GM21360 (cell line): Measurements from ENCODE around the gene FLVCR2.

ENCODE experiments used
- ATAC-seq: cut with Tn5 transposase; IDR thresholded peaks from one replicate; pipeline ENCODE4 v1.9.1; 2021; ENCODE audit warnings: mild to moderate bottlenecking, moderate library complexity; ENCODE audit not compliant: unreplicated experiment

FLVCR2 gene

DNA sequence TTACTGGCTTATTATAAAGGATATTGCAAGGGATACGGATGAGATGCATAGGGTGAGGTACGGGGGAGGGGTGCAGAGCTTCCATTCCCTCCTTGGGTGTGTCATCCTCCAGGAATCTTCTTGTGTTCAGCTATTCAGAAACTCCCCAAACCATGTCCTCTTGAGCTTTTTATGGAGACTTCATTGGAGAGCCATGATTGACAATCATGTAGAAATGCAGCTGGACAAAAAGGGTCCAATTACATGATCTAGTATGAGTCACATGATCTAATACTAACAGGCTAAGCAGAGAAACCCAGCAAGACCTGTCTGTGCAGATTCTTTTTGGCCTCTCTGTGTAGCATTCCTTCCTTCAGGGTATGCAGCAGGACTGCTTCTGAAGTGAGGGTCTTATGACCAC is 23.9 kb upstream of the FLVCR2 start:
- no peak for ATAC-seq

DNA sequence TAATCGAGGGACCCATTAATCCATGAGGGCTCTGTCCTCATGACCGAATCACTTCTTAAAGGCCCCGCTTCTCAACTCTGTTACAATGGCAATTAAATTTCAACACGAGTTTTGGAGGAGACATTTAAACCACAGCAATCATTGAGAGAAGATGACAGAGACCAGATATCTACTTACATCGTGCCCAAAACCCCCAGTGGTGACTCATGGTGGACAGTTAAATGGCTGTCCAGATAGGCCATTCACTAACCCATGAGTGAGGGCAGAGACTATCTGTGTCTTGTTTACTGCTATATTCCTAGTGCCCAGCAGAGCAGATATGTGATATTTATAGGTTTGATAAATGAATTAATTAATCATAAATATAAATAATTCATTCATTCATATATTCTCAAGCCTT is 20.0 kb upstream of the FLVCR2 start:
- no peak for ATAC-seq

DNA sequence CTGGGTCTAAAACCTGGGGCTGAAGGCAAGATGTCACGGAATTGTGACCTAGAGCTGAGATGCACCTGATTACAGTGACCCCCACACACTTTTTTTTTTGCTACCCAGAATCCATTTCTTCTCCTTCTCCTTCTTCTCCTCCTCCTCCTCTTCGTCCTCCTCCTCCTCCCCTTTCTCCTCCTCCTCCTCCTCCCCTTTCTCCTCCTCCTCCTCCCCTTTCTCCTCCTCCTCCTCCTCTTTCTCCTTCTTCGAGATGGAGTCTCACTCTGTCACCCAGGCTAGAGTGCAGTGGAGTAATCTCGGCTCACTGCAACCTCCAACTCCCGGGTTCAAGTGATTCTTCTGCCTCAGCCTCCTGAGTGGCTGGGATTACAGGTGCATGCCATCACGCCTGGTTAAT is 19.4 kb upstream of the FLVCR2 start:
- no peak for ATAC-seq

DNA sequence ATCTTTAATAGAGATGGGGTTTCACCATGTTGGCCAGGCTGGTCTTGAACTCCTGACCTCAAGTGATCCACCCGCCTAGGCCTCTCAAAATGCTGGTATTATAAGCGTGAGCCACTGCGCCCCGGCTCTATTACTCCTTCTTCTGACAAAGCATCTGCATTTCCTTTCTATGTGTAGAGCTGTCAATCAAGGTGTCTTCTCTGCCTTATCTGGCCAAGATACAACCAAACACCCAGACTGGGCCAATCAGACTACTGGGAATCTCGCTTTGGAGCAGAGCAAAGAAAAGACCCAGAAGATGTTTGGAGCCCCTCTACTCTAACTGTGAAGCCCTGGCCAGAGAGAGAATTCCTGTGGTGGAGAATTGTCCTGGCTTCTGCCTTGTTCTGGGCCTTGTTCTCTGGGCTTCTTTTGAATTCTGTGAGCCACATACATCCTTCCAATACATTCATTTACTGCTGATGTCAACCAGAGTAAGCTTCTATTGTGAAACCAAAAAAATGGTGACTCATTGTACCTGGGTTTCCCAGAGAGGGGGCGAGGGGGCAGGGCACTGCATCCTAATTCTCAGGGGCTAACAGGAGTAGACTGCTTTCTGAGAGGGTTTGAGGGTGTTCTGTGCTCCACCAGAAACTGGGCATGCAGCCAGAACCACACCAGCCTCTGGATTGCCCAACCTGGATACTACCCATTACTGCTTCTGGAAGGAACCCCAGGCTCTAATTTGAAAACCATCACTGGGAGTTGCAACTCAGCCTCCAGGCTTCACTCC is 18.8 kb upstream of the FLVCR2 start:
- ATAC-seq = no peak

DNA sequence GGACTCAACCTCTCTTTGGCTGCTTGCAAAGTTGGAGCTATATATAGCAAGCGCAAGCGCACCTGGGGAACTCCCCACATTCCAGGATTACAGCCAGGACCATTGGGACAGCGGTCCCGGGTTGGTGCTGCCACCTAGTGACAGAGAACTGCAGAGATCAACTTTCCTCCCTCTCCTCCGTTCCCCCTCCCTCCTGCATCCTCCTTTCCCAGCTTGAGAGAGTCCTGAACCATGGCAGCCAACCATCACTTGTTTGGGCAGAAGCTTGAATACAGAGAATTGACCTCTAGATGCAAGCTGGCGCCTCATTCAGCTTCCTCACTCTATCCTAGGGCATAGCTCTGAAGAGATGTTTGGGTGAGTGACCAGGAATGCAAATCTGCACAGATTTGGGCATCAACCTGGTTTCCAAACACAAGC is 17.4 kb upstream of the FLVCR2 start:
- no peak for ATAC-seq

DNA sequence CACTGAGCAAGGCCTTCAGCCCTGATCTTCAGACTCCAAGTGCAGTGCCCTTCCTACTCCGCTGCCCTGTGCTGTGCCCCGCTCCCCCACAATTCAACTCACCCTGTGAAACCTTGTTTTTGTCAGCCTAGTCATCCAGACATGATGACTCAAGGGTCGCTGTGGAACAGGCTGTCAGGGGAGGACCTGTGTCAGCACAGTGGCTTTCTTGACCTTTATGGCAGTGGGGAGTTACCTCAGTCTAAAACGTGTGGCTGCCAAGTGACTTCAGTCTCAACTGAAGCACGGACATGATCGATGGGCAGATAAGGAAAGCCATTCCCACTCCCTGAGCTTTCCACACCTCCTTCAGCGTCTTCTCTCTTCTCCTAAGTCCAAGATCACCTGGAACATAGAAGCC is 16.3 kb upstream of the FLVCR2 start:
- no peak for ATAC-seq

DNA sequence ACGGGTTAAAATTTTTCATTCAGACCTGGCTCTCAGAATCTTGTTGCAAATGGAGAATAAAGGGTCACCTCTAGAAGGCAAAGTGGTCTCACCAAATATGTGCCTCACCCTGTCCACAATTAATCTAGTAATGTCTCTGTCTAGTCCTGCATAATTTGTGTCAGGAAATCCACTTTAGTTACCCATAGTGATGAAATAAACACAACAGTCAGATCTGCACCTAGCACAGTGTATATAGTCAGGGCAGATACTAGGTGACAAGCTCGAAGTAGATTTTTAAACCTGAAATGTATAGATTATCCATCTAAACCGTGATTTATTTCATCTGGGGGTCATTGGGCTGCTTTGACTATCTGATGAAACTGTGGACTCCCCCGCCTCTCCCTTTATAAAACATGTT is 15.9 kb upstream of the FLVCR2 start:
- ATAC-seq = no peak

DNA sequence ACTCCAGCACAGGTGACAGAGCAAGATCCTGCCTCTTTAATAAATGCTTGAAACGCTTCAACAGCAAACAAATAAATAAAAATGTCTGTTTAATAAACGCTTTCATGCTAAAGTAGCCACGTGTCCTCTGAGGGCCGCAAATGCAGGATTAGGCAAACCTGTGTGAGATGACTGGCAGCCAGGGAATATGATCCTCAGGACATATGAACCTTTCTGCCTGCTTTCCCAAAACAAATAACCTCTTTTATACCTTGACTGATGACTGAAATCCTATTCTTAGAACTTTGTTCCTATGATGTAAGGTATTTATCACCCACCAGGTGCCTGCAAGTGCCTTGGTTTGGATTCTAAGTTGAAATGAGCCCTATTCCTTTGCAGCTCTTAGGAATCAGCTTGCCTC is 14.5 kb upstream of the FLVCR2 start:
- ATAC-seq = no peak

DNA sequence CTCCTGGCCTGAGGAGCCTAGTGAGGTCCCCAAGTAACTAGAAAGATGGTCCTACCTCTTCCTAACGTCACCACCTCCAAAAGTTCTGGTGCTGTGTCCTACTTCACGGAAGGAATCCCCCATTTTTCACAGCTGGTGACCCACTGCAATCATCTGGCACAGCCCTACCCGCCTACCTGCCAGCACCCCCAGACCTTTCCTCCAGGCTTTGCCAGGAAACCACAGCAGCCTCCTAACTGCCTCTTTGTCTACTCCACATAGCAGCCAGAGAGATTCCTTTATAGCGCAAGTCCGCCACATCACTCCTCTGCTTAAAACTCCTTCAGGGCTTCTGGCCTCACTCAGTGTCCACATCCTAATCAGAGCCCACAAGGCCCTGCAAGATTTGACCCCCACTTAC is 13.4 kb upstream of the FLVCR2 start:
- no peak for ATAC-seq

DNA sequence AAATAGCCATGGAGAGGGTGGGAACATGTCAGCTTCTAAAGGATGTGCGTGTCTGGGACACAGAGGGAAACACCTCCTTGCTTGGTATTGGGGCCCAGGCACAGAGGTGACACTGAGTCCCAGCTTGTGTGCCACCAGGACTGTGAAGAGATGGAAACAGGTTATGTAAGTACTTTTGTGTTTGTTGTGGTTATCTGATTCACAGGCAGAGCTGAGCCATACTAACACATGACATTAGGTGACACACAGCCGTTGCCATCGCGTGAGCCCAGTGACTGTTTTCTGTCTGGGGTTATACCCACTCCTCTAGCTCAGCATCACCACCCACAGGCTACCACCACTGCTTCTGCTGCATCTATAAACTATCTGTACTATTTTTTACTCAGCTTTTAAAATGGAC is 12.1 kb upstream of the FLVCR2 start:
- no peak for ATAC-seq

DNA sequence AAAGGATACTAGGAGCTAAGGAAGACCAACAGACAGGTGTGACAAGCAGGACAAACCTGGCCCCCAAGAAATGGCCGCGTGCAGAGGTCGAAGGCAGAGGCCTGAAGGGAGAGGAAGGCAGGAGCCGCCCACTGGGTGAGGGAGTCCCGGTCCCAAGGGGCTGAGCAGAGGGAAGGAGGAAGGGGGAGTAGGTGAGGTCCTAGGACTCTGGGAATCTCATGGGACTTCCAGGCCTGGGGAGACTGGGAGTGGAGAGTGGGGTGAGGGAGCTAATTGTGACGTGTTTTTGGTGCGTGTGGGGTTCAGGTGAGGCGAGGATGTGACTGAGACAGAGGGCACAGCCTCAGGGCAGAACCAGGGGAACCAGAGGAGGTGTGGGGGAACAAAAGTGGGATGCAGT is 11.7 kb upstream of the FLVCR2 start:
- no peak for ATAC-seq

DNA sequence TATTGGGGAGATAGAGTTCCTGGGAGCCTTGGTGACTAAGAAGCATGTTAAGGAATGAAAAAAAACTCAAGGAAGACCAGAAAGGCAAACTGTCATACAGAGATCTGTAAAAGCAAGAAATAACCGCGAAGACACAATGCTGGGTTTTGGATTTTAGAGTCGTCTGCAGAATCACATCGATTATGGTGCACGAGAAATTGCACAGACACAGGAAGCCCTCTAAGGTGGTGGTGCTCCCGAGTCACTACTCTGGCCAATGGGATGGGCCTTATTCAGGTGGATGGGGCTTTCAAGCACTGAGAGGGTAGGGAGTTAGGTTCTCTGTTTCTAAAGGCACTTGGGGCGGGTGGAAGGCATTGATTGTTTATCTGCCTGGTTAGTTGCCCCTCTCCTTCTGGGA is 10.3 kb upstream of the FLVCR2 start:
- ATAC-seq = no peak

DNA sequence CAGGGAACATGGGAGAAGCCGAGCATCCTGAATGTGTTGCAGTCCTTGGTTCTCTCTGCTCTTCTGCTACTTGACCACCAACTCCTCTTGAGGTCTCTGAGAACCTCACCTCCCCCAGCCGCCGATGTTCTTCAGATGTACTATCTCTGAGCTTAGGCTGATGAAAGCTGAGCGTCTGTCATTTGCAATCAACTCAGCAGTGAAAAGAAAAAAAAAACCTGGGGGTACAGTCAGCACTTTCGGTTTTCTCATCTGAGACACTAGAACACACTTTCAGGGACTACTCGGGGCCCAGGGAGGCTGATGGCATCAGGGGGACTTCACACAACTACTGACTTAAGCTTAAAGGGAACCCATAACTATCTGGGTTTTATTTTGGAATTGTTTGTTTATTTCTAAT is 9.6 kb upstream of the FLVCR2 start:
- no peak for ATAC-seq

DNA sequence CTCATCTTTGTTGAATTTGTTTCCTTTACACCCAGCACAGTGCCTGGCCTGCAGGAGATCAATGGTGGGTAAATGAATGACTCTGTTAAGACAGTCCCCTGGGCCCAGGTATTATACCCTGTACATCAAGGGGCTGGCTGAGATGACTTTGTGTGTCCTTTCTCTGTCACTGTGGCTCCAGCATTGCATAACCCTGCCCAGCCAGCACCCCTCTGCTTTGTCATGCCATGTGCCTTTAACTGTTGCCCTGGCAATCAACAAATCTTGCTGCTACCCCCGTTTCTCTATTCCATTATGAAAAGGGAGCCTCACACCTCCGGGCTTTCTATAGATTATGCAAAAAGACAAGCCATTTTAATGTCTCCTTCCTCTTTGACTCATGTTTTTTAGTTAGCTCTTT is 7.6 kb upstream of the FLVCR2 start:
- ATAC-seq = no peak

DNA sequence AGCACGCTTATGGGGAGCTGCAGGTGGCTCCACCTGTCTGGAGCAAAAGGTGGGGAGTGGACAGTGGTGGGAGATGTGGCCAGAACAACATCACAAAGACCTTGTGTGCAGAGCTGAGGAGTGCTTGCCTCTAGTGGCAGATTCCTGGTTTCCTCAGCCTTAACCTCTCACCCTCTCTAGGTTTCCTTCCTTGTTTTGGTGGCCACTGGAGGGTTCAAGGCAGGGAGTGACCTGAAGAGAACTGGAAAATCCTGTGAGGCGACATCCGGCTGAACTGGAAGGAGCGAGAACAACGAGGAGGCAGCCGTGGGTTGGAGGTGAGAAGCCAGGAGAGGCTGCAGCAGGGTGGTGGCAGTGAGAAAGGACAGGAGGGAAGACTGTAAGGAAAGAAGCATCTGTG is 6.3 kb upstream of the FLVCR2 start:
- ATAC-seq = no peak

DNA sequence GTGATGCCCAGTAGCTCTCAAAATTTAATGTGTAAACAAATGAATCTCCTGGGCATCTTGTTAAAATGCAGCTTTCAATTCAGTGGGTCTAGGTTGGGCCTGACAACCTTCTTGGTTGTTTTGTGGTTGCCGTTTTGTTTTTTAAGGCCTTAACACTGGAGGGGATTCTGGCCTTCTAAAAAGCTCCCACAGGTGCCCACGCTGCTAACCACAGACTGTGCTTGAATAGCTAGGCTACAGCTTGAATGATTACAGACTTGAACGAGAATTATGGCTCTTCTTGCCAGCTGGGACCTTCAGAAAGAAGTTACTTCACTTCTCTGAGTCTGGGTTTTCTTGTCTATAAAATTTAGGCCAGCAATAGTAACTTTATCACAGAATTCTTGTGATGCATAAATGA is 1.3 kb upstream of the FLVCR2 start:
- no peak for ATAC-seq

DNA sequence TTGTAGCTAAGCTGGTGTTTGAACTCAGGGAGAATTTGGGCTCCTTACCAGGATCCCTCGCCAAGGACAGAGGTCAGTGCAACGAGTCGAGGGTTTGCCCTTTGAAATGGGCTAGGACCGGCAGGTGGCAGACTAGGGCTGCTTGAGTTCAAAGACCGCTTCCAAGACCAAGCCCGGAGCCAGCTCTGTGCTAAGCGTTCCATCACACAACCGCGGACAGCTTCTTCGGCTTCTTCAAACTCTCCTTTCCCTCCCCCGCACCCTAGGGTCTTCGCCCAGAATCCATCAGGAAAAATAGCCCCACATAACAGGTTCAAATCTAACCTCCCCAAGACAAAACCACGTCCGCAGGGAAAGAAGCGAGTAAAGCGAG is 705 bp upstream of the FLVCR2 start:
- ATAC-seq = peak; percentile 68

DNA sequence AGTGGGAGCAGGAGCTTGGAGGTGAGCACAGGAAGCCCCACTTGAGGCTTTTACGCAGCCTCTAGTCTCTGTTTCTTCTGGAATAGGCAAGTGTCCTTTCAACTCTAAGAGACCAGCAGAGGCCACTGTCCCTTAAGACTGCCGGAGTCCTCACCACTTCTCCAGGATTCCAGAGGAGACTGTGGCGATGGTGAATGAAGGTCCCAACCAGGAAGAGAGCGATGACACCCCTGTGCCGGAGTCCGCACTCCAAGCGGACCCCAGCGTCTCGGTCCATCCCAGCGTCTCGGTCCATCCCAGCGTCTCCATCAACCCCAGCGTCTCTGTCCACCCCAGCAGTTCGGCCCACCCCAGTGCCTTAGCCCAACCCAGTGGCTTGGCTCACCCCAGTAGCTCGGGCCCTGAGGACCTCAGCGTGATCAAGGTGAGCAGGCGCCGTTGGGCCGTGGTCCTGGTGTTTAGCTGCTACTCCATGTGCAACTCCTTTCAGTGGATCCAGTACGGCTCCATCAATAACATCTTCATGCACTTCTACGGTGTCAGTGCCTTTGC is 442 bp downstream of the FLVCR2 start:
- ATAC-seq = no peak

DNA sequence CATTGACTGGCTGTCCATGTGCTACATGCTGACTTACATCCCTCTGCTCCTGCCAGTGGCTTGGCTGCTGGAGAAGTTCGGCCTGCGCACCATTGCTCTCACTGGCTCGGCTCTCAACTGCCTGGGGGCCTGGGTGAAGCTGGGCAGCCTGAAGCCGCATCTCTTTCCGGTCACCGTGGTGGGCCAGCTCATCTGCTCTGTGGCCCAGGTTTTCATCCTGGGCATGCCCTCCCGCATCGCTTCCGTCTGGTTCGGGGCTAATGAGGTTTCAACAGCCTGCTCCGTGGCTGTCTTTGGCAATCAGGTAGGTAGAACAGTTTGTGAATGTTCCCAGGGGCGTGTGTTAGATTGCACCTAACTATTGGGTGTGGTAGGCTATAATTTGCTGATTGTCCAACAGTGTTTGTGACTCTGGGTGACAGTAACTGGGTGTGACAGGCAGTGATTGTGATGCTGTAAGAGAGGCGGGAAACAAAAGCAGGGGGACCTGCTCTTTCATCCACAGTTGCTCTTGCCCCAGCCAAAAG is 981 bp downstream of the FLVCR2 start:
- ATAC-seq = no peak

DNA sequence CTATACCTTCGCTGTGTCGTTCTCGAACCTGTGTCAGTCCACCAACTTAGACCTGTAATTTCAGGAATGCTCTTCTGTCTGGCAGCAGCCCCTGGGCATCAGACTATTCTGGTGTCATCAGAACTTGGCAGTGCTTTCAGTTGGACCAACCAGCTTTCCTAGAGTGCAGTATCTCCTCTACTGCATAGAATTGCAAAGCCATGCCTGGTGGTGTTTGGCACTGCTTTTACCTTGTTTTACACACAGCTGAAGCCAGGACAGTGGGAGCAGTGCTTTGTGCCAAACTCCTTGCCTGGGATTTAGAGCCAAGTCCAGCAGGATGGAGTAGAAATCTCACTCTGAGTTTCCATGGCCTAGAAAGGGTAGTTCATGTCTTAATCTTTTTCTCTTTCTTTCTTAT is 1.5 kb downstream of the FLVCR2 start:
- no peak for ATAC-seq

DNA sequence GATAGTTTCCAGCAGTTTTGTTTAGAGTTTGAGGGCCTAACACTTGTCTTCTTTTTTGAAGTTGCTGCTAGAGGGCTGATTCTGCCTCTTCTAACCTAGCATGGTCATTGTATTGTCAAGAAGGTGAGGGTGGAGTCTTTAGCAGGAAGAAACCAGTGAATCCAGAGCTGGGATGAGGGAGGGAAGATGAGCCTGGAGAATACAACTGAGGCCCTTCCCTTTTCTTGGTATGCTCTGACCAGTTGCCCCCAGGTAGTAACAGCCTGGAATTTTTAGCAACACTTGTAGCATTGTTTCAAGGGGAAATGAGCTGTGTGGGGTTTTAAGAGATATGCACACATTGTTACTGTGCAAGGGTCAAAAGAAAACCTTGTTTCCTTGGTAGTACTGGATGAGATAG is 9.0 kb downstream of the FLVCR2 start:
- ATAC-seq = no peak

DNA sequence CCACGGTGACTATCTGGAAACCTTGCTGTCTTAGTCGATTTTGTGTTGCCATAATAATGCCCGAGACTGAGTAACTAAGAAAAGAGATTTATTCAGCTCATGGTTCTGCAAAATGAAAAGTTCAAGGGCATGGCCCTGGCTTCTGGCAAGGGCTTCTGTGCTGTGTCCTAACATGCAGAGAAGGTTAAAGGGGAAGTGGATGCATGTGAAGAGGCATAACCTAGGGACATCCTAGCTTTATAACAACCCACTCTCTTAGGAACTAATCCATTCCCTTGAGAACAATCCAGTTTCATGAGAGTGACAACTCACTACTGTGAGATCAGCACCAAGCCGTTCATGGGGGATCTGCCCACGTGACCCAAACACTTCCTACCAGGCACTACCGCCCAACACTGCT is 11.5 kb downstream of the FLVCR2 start:
- ATAC-seq = no peak
